GM19025 (cell line): ENCODE measurements around the gene NEIL1.

Experiments
- ATAC-seq: cut with Tn5 transposase; IDR thresholded peaks from one replicate; pipeline ENCODE4 v1.9.1; 2021; ENCODE audit warnings: mild to moderate bottlenecking, low read depth, moderate library complexity; ENCODE audit not compliant: unreplicated experiment

Gene NEIL1

GRCh38 chr15:75355369-75355768 is 8.5 kb downstream of the NEIL1 start:
- ATAC-seq, result no peak

- ATAC-seq, result no peak
Observed at GRCh38 chr15:75356006-75356405, 9.2 kb downstream of the NEIL1 start.

- no peak for ATAC-seq
Observed at GRCh38 chr15:75356517-75356916, 9.7 kb downstream of the NEIL1 start.

GRCh38 chr15:75357976-75358673 is 11.3 kb downstream of the NEIL1 start:
- ATAC-seq, result no peak

- no peak for ATAC-seq
Observed at GRCh38 chr15:75358771-75359536, 12.1 kb downstream of the NEIL1 start.

- ATAC-seq, result no peak
Observed at GRCh38 chr15:75359537-75360250, 12.9 kb downstream of the NEIL1 start.

GRCh38 chr15:75360391-75360790 is 13.6 kb downstream of the NEIL1 start:
- ATAC-seq, result no peak

GRCh38 chr15:75360856-75361255 is 14.0 kb downstream of the NEIL1 start:
- ATAC-seq, result no peak

GRCh38 chr15:75361361-75361988 is 14.6 kb downstream of the NEIL1 start:
- ATAC-seq, result no peak

GRCh38 chr15:75361989-75362641 is 15.3 kb downstream of the NEIL1 start:
- no peak for ATAC-seq

GRCh38 chr15:75362642-75363249 is 15.9 kb downstream of the NEIL1 start:
- ATAC-seq, result no peak

- ATAC-seq, result no peak
Observed at GRCh38 chr15:75363786-75364185, 16.9 kb downstream of the NEIL1 start.

- no peak for ATAC-seq
Observed at GRCh38 chr15:75364881-75365280, 18.0 kb downstream of the NEIL1 start.

- ATAC-seq, result no peak
Observed at GRCh38 chr15:75366163-75366562, 19.3 kb downstream of the NEIL1 start.

GRCh38 chr15:75367006-75367405 is 20.2 kb downstream of the NEIL1 start:
- ATAC-seq, result no peak

- no peak for ATAC-seq
Observed at GRCh38 chr15:75367406-75367912, 20.6 kb downstream of the NEIL1 start.

GRCh38 chr15:75367913-75368688 is 21.3 kb downstream of the NEIL1 start, which contains the start of gene MAN2C1:
Gene MAN2C1 (minus strand): TSS chr15:75368607. CDS start chr15:75368583, 24 bp downstream.
- peak; percentile 82 for ATAC-seq

GRCh38 chr15:75368689-75369239 is 21.9 kb downstream of the NEIL1 start:
- ATAC-seq, result peak; percentile 2
